Measurements from ENCODE around the gene SIK3. TPM values are rescaled to one million over a fixed set of nuclear protein-coding genes. Genes with fewer than 3 reads are reported as not detected.

Gene SIK3
- total RNA-seq, 1 donor from 2014 or later, result 24.4 TPM

DNA sequence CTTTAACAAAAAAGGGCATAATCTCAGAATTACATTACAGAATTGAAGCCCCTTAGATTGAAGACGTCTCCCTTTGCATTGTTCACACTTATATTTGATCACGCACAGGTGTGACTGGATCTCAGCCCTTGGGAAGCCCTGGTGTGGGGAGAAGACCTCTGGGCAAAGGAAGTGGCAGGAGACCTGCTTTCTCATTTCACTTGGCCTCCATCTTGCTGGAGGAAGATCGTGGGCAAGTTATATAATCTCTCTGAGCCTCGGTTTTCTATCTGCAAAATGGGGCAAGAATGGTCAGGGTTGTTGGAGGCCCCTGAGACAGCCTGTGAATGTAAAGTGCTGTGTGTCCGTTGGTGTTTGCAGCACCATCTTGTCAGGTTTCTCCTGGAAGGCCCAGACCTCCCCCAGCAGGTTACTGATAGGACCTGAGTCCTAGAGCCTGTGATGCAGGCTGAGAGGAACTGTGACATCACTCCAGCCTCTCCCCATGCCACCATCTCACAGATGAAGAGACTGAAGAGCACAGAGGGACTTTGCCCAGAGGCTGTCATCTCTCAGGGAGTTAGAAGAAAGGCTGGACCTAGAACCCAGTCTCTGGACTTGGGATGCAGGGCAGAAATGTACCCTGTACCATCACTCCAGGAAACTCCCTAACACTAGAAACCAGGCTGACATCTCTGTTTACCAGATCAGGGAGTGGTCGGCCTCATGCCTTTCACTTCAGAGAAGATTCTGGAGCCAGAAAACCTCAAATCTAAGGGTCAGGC lies 259.7 kb downstream of the SIK3 start:
- H3K9ac ChIP-seq, result no peak overlapping the region
- H3K79me2 ChIP-seq (ENCODE audit: low read depth), result no peaks in the 10 kb centered on the region
- H3K27ac Mint-ChIP-seq, result peak overlapping the region; percentile 57
- H3K4me3 ChIP-seq, result no peak overlapping the region
- H3K4me1 ChIP-seq, result peaks cover 14% of the 10 kb centered on the region
- H3K27me3 ChIP-seq, result peaks cover 19% of the 10 kb centered on the region
- peaks cover 6% of the 10 kb centered on the region for H3K36me3 Mint-ChIP-seq
- H3K27me3 Mint-ChIP-seq (ENCODE audit: insufficient read depth, low read depth), result peaks cover 2% of the 10 kb centered on the region
- peaks cover 41% of the 10 kb centered on the region for H3K4me1 Mint-ChIP-seq
- no peak overlapping the region for H3K4me2 ChIP-seq
- H3F3A ChIP-seq (ENCODE audit: low read depth), result peaks cover 6% of the 10 kb centered on the region
- no peak for DNase-seq (ENCODE audit: low spot score)
- H3K9me3 Mint-ChIP-seq, result no peaks in the 10 kb centered on the region
- no peak overlapping the region for H2AFZ ChIP-seq (replicated peaks)
- no peaks in the 10 kb centered on the region for H4K20me1 ChIP-seq (ENCODE audit: low read depth)
- H3K27ac ChIP-seq, result no peak overlapping the region
- H3K36me3 ChIP-seq, result no peaks in the 10 kb centered on the region
- TF ChIP-seq EZH2phosphoT487 (IDR thresholded peaks at IDR 0.05) (no peak), EZH2 (IDR thresholded peaks at IDR 0.05) (no peak)
- TF ChIP-seq, protein P1, sequence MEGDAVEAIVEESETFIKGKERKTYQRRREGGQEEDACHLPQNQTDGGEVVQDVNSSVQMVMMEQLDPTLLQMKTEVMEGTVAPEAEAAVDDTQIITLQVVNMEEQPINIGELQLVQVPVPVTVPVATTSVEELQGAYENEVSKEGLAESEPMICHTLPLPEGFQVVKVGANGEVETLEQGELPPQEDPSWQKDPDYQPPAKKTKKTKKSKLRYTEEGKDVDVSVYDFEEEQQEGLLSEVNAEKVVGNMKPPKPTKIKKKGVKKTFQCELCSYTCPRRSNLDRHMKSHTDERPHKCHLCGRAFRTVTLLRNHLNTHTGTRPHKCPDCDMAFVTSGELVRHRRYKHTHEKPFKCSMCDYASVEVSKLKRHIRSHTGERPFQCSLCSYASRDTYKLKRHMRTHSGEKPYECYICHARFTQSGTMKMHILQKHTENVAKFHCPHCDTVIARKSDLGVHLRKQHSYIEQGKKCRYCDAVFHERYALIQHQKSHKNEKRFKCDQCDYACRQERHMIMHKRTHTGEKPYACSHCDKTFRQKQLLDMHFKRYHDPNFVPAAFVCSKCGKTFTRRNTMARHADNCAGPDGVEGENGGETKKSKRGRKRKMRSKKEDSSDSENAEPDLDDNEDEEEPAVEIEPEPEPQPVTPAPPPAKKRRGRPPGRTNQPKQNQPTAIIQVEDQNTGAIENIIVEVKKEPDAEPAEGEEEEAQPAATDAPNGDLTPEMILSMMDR (IDR thresholded peaks at IDR 0.05), result no peak
- H3K9me3 ChIP-seq (ENCODE audit: low read depth), result no peaks in the 10 kb centered on the region
- no peak overlapping the region for H3K4me3 Mint-ChIP-seq

DNA sequence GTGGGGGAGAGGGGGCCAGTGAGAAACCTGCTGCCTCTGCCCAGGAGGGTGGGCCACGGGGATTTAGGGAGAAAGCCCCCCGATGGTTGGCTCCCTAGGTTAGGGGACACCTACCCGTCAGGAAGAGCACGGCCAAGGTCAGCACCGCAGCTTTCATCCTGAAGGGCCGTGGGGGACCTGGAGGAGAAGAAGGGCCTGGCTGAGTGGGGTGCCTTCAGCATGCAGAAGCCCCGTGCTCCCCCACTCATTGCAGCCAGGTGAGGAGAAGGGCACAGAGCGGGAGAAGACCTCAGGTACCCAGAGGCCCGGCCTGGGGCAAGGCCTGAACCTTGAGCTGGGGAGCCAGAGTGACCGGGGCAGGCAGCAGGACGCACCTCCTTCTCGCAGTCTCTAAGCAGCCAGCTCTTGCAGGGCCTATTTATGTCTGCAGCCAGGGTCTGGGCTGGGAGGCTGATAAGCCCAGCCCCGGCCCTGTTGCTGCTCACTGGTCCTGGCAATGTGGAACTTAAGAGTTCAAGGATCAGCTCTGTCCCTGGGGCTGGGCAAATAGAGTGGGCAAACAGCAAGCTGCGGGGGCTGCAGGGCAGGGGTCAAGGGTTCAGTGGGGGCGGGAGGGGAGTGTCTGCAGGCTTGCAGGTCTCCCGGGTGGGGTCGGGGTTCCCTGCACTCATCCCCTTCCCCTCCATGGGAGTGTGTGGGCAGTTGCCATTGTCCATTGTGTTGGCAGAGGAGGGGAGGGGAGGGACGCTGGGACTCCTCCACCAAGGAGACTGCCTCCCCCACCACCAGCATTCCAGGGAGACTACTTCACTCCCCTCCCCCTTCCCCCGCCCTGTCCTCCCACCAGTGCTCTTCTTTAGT lies 260.8 kb downstream of the SIK3 start, which contains the start of gene APOA1:
TSS of gene APOA1 (minus strand) at position 392 of the 861 bp plus-strand sequence. CDS start at position 157, 235 bp downstream.
- Mint-ChIP-seq H3K27ac (peak within 1 kb of the TSS; percentile 94), H3K9me3 (no peaks in the 10 kb centered on the region), H3K36me3 (no peaks in the 10 kb centered on the region), H3K4me3 (no peak within 1 kb of the TSS), H3K4me1 (peaks cover 41% of the 10 kb centered on the region), H3K27me3 (ENCODE audit: insufficient read depth, low read depth) (peaks cover 2% of the 10 kb centered on the region)
- peak; percentile 50 for DNase-seq (ENCODE audit: low spot score)
- H3K27ac ChIP-seq, result no peak within 1 kb of the TSS
- no peaks in the 10 kb centered on the region for H4K20me1 ChIP-seq (ENCODE audit: low read depth)
- H3K79me2 ChIP-seq (ENCODE audit: low read depth), result no peaks in the 10 kb centered on the region
- no peaks in the 10 kb centered on the region for H3K9me3 ChIP-seq (ENCODE audit: low read depth)
- H3K4me2 ChIP-seq, result no peak within 1 kb of the TSS
- peaks cover 14% of the 10 kb centered on the region for H3K4me1 ChIP-seq
- H3K27me3 ChIP-seq, result peaks cover 19% of the 10 kb centered on the region
- H3F3A ChIP-seq (ENCODE audit: low read depth), result peaks cover 6% of the 10 kb centered on the region
- no peak within 1 kb of the TSS for H3K9ac ChIP-seq
- H2AFZ ChIP-seq (replicated peaks), result peak within 1 kb of the TSS; percentile 50
- TF ChIP-seq, protein P1 (IDR thresholded peaks at IDR 0.05), result no peak
- TF ChIP-seq EZH2 (IDR thresholded peaks at IDR 0.05) (no peak), EZH2phosphoT487 (IDR thresholded peaks at IDR 0.05) (no peak)
- no peak within 1 kb of the TSS for H3K4me3 ChIP-seq
- H3K36me3 ChIP-seq, result no peaks in the 10 kb centered on the region

DNA sequence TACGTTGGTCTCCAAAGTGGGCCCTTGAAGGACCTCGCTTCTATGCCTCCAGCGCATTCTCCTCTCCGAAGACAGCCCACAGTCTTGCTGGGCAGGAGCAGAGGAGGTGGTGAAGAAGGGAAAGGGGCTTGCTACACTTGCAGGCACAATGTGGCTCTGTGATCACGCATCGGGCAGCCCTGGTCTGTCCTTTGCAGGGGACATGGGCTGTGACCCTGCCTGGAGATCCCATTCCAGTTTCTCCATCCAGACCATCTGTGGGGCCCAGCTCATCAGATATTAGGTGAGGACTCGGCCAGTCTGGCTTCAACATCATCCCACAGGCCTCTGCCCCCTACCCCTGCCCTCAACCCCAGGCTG lies 261.6 kb downstream of the SIK3 start:
- Mint-ChIP-seq H3K27ac (no peak overlapping the region), H3K4me1 (peaks cover 41% of the 10 kb centered on the region), H3K4me3 (no peak overlapping the region), H3K27me3 (ENCODE audit: insufficient read depth, low read depth) (peaks cover 2% of the 10 kb centered on the region), H3K36me3 (no peaks in the 10 kb centered on the region), H3K9me3 (peaks cover 5% of the 10 kb centered on the region)
- Histone ChIP-seq H3K9ac (no peak overlapping the region), H3K4me3 (no peak overlapping the region), H3K4me2 (no peak overlapping the region), H3K36me3 (no peaks in the 10 kb centered on the region), H4K20me1 (ENCODE audit: low read depth) (no peaks in the 10 kb centered on the region), H3K27me3 (peaks cover 19% of the 10 kb centered on the region), H3K27ac (no peak overlapping the region), H3K4me1 (peaks cover 14% of the 10 kb centered on the region), H2AFZ (replicated peaks) (no peak overlapping the region), H3K9me3 (ENCODE audit: low read depth) (no peaks in the 10 kb centered on the region), H3K79me2 (ENCODE audit: low read depth) (no peaks in the 10 kb centered on the region), H3F3A (ENCODE audit: low read depth) (peaks cover 6% of the 10 kb centered on the region)
- TF ChIP-seq EZH2 (IDR thresholded peaks at IDR 0.05), result no peak
- TF ChIP-seq EZH2phosphoT487 (IDR thresholded peaks at IDR 0.05), result no peak
- TF ChIP-seq, protein P1 (IDR thresholded peaks at IDR 0.05), result no peak
- DNase-seq (ENCODE audit: low spot score), result no peak

All from neural progenitor cell (in vitro differentiated cells).